Medulla oblongata (tissue), 1 donor: ENCODE measurements around the gene SPTA1.

Experiments used
- DNase-seq: peaks from one replicate; pipeline ENCODE4 v3.0.0-alpha.2; 2015; ENCODE audit errors: extremely low spot score

SPTA1 gene

GRCh38 chr1:158685085-158685484 lies 1.4 kb downstream of the SPTA1 start:
- no peak for DNase-seq

DNA sequence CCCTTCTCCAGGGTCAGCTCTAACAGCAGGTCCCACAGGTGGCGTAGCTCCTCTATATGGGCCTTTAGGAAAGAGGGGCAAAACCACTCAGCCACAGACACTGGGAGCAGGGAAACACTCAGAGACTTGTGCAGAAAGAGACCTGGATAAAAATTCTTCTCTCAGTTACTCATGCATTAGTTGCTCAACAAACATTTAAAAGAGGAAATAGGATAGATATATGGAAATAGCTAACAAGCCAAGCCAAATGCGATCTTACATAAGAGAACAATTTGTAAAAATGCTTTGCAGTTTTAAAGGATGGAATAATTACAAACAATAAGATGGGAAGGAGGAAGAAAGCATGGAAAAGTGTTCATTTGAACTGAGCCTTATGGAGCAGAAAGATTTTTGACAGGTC lies 4.9 kb downstream of the SPTA1 start:
- DNase-seq: no peak

DNA sequence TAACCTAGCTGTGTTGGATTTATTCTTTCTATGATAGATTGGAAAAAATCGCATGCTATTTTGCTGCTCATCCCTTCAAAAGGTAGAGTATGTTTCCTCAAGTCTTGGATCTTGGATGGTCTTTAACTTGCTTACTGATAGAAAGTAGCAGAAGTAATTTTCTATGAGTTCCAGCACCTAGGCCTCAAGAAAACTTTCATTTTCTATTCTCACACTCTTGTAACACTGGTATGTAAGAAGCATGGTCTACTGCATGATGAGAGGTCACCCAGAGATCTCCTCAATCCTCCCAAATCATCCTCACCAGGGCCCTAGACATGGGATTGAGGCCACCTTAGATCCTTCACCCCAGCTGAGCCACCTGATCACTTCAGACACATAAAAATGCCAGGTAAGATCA lies 7.2 kb downstream of the SPTA1 start:
- DNase-seq: no peak

DNA sequence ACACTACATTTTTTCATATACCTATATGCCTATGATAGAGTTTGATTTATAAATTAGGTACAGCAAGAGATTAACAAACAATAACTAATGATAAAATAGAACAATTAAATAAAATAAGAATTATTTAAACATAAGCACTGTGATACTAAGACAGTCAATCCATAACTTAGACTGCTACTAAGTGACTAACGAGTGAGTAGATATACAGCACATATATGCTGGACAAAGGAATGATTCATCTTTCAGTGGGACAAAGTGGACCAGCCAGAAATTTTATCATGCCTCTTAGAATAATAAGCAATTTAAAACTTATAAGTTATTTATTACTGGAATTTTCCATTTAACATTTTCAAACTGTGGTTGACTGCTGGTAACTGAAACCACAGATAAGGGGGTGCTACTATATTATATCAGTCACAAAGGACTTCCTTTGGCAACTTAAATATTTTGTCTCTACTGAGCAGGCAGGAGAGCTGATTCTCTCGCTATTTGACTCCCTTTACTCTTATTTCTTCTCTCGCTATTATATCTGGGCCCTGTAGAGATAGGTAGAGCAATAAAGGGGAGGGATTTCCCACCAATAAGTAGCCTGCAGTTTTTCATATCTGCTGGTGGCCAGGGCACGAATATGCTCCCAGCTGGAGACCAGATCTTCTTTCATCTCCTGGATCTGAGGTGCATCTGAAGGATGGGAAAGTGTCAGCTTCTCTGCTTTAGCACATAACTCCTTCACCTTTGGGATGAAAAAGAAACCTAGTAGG lies 10.8 kb downstream of the SPTA1 start:
- no peak for DNase-seq

DNA sequence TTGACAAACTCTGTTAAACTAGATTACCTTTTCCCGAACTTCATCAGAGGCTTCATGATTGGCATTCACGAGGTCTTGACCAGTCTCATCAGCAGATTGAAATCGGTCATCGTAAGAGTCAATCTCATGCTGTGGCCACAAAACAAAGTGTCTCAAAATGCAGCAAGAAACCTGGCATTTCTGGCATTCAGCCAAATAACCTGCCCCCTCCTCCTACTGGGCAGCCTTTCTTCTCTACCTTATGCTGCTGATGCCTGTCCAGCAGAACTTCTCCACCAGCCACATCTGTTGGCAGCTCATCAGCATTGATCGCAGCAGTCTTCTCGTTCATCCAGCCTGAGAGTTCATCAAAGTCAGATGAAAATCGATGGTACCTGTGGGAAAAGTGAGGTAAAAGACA lies 12.2 kb downstream of the SPTA1 start:
- no peak for DNase-seq

DNA sequence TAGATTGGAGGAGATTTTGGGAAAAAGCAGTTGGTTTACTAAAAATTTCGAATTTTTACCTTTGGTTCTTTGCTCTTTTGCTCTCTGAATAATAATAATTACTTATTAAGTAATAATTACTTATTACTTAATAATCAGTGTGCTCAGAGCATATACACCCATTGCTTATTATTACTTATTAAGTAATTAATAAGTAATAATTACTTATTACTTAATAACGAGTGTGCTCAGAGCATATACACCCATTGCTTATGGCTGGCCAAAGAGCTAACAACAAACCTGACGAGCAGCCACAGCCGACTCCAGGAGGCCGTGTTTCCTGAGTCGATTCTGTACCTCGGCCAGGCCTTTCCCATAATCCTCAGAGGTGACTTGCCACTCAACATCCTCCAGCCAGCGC lies 20.5 kb downstream of the SPTA1 start:
- no peak for DNase-seq

GRCh38 chr1:158654571-158654970 lies 31.9 kb downstream of the SPTA1 start:
- DNase-seq: peak; percentile 4

DNA sequence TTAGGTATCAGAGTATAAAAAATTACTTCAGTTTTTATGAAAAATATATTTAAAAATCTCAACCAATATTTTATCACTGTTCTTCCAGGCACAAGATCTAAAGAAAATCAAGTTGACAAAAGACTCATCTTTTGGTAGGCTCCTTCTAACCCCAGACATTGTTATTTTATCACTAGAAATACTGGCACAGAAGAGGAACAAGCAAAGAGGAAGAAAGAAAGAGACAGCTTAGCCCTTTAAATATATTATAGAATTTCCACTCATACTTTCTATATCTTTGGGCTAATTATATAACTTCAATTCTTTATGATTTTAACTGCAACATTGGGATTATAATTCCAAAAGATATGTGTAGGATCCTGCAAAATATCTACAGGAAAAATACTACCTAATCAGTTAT lies 32.4 kb downstream of the SPTA1 start:
- DNase-seq: peak; percentile 6

GRCh38 chr1:158652721-158653334 lies 33.7 kb downstream of the SPTA1 start:
- no peak for DNase-seq

DNA sequence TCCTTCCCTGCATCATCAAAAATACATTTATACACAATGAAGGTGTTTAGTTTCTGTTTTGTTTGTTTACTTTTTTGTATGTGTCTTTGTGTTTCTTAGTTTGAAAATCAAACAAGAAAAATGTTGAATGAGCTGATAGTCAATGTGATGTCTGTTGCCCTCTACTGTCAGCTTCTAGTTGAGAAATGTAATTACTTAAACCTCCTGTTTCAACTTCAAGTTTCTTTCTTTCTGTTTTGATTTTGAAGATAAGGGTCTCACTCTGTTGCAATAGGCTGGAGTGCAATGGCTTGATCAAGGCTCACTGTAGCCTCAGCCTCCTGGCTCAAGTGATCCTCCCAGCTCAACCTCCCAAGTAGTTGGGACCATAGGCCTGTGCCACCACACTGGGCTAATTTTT lies 37.5 kb downstream of the SPTA1 start:
- no peak for DNase-seq

GRCh38 chr1:158646465-158646864 lies 40.0 kb downstream of the SPTA1 start:
- DNase-seq: no peak

- no peak for DNase-seq
Observed at GRCh38 chr1:158644449-158644848, 42.1 kb downstream of the SPTA1 start.

GRCh38 chr1:158638904-158639303 lies 47.6 kb downstream of the SPTA1 start:
- no peak for DNase-seq

GRCh38 chr1:158638146-158638545 lies 48.4 kb downstream of the SPTA1 start:
- no peak for DNase-seq

- no peak for DNase-seq
Observed at GRCh38 chr1:158613764-158614163, 72.8 kb downstream of the SPTA1 start.

GRCh38 chr1:158611916-158612315 lies 74.6 kb downstream of the SPTA1 start:
- no peak for DNase-seq

- no peak for DNase-seq
Observed at GRCh38 chr1:158607296-158607695, 79.2 kb downstream of the SPTA1 start.

- no peak for DNase-seq
Observed at GRCh38 chr1:158604968-158605367, 81.5 kb downstream of the SPTA1 start, which contains the start of gene OR10Z1. TSS of gene OR10Z1 (plus strand) at chr1:158605268. CDS start at chr1:158606439, 1,171 bp downstream.

- no peak for DNase-seq
Observed at GRCh38 chr1:158600735-158601134, 85.8 kb downstream of the SPTA1 start.

GRCh38 chr1:158586942-158587341 lies 99.6 kb downstream of the SPTA1 start:
- DNase-seq: no peak

DNA sequence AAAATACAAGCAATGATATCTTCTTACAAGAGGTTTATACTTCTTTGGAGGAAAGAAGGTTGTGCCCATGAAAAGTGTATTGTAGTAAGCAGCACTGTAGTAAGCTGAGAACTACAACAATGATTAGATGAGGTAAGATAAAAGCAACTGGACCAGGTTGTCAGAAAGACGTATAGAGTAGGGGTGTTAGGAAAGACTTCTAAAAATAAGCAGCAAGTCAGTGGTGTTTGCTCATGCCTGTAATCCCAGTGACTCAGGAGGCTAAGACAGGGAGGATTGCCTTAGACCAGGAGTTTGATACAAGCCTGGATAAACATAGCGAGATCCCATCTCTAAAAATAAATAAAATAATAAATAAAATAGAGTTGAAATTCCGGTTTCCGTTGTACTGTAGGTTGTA lies 102.6 kb downstream of the SPTA1 start:
- no peak for DNase-seq

DNA sequence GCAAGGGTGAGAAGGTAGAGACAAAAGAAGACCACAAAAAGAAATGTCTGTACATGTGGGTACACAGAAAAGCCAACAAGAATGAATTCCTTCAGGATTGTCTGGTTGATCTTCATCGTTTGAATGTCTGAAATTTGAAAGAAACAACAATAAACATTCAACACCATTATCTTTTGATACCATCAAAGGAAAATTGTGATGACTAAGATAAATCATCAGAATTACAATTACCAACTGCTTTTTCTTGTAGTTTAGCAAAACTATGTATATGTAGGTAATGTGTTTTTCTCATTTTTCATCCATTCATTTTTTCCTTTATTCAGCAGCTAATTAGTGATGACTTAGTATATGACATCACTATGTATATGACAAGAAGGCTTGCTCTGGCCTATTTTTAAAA lies 106.8 kb downstream of the SPTA1 start, which contains the start of gene OR10X1:
Gene OR10X1 (minus strand): TSS at position 167 of the 400 bp plus-strand sequence. CDS start 0 bp downstream, at position 167.
- no peak for DNase-seq

DNA sequence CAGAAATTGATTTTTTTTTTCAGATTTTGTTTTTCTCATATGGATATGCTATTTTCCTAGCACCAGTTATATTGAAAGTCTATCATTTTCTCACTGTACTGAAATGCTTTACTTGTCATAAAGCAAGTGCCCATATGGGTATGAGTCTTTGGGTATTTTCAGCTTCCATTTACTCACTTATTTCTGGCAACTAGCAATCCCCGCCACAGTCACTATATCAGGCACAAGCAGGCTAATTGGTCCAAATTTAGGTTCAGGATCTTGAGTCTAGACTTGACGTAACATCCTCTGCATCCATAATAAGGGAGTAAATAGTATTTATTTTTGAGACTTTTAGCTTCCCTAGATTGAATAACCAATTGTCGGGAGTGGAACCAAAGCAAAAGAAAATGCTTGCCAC lies 109.0 kb downstream of the SPTA1 start:
- no peak for DNase-seq
